Endothelial cell of umbilical vein (primary cell): Measurements from ENCODE around the gene B3GALT5.

Experiments
- POLR2A ChIP-seq: IDR thresholded peaks from 2 replicates; pipeline ENCODE4 v1.6.1; 2012; ENCODE audit warnings: low read depth, mild to moderate bottlenecking, control low read depth, low read length
- TF ChIP-seq, protein P1 (sequence below), 2 donors: IDR thresholded peaks; 1 replicate in 1 of 2; 2 replicates in 1 of 2; pipeline ENCODE4 v1.5.1; 2011; ENCODE audit warnings: low read length in 2 of 2, mild to moderate bottlenecking in 2 of 2, moderate library complexity in 2 of 2, control low read depth in 1 of 2, inconsistent platforms in 1 of 2, low read depth in 1 of 2; ENCODE audit not compliant: insufficient read depth in 1 of 2; ENCODE audit errors: extremely low read depth in 1 of 2

DNA sequence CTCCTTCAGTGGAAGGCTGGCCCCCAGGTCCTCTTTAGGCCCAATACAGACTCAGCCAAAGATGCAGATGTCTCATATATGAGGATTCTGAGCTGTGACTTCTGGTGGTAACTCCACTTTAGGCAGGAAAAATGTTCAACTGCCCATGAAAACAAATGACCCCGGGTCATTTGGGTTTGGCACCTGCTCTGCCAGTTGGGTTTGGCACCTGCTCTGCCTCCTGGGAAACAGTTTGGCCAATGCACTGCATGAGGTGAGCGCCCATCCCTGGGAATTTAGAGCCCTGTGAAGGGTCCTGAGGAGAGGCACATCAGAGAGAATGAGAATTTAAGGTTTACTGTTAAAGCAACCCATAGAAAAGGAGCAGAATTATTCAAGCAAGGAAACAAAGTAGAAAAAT, 45.3 kb downstream of the B3GALT5 start:
- TF ChIP-seq POLR2A: no peak
- TF ChIP-seq, protein P1, sequence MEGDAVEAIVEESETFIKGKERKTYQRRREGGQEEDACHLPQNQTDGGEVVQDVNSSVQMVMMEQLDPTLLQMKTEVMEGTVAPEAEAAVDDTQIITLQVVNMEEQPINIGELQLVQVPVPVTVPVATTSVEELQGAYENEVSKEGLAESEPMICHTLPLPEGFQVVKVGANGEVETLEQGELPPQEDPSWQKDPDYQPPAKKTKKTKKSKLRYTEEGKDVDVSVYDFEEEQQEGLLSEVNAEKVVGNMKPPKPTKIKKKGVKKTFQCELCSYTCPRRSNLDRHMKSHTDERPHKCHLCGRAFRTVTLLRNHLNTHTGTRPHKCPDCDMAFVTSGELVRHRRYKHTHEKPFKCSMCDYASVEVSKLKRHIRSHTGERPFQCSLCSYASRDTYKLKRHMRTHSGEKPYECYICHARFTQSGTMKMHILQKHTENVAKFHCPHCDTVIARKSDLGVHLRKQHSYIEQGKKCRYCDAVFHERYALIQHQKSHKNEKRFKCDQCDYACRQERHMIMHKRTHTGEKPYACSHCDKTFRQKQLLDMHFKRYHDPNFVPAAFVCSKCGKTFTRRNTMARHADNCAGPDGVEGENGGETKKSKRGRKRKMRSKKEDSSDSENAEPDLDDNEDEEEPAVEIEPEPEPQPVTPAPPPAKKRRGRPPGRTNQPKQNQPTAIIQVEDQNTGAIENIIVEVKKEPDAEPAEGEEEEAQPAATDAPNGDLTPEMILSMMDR (IDR thresholded peaks at IDR 0.05; ENCODE audit: extremely low read depth in 1 of 2, insufficient read depth in 1 of 2, low read depth in 1 of 2, low read length in 2 of 2): no peak
